ENCODE data around the gene ERCC4.
A peak's percentile ranks its signal among the peaks of the same experiment; 100 is the strongest.
"Not testable (repeated sequence)": the region's sequence is repeated elsewhere in the genome, so short reads cannot be mapped to it uniquely, and the experiment has no call there.

Gene ERCC4

GRCh38 chr16:13919683-13920509, at the start of gene ERCC4:
TSS of gene ERCC4 (plus strand) at chr16:13920154. CDS start at chr16:13920166, 12 bp downstream.
- peak; percentile 100 for DNase-seq

DNA sequence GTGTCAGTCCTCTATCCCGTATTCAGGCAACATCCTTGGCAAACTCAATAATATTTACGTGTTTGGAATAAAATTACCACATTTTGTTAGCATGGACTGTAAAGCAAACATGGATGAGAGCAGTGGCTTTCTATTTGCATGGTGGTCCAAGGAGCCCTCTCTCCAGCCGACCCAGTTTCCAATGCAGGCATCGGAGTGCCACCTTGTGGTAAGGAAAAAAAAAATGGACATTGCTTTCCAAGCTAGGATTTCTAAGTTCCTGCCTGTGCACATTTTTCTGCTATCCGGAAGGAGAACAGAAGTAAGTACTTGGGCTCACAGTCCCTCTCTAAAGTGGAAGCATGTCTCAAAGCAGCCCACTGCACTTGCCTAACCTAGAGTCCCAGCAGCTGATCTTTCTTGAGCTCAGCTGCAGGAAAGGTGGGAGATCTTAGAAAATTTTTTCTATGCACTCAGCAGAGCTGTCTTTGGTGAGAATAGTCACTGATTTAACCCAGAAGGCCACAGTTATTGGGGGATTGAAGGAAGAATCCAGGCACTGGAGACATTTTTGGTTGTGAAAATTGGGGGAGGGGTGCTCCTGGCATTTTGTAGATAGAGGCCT, 46.0 kb upstream of the ERCC4 start:
- DNase-seq: no peak

- DNase-seq: no peak
Observed at GRCh38 chr16:13875614-13876284, 44.2 kb upstream of the ERCC4 start.

DNA sequence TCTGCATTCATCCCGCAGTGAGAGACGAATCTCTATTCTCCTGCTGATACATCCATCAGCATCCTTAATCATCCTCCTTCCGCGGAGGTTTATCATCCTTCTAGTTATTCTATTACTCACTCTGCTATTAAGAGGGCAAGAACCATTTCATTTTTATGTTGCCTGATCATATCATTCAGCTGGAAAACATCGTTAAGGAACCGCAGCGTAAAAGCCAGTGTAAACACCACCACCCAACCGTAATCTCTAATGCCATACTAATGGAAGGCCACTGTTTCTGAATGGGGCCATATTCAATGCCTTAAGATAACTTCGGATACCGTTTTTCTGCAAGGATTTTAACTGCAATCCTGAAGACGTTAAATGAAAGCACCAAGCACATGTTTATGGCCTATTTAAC, 36.7 kb upstream of the ERCC4 start:
- no peak for DNase-seq

- no peak for DNase-seq
Observed at GRCh38 chr16:13883881-13884280, 36.1 kb upstream of the ERCC4 start.

- DNase-seq: no peak
Observed at GRCh38 chr16:13885700-13886099, 34.3 kb upstream of the ERCC4 start.

DNA sequence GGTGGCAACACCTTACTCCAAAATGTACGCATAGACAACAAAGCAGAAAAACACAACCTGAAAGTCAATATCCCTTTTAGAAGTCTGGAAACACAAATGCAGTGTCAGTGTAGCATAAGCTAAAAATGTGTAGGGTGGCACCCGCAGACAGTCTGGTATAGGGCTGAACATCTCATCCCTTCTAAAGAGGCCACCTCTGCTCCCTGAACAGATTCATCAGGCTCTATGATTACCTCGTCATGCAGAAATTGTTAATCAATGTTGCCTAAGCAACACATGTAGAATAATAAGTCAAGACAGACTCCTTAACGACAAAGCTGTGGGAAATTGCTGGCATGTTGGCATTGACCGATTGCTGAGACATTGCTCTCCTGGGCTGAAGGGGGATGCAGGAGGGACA, 33.3 kb upstream of the ERCC4 start:
- DNase-seq: no peak

GRCh38 chr16:13889323-13889722, 30.6 kb upstream of the ERCC4 start:
- DNase-seq: not testable (repeated sequence)

- no peak for DNase-seq
Observed at GRCh38 chr16:13892301-13892700, 27.7 kb upstream of the ERCC4 start.

DNA sequence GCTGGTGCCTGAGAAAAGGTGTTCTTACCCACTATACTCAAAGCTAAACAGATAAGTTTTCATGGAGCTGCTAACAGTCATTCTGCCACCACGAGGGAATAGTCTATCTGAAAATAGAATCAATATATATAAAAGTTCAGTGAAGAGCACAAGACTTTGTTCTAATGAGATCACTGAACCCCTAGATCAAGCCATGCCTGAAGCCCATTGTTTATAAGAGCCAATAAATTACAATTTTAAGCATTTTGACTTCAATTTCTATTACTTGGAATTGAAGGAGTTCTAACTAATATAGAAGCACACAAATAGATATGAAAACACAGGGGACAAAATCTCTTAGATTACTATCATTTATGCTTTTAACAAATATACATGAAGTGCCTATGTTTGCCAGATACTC, 24.4 kb upstream of the ERCC4 start:
- no peak for DNase-seq

GRCh38 chr16:13896543-13897182, 23.3 kb upstream of the ERCC4 start:
- no peak for DNase-seq

DNA sequence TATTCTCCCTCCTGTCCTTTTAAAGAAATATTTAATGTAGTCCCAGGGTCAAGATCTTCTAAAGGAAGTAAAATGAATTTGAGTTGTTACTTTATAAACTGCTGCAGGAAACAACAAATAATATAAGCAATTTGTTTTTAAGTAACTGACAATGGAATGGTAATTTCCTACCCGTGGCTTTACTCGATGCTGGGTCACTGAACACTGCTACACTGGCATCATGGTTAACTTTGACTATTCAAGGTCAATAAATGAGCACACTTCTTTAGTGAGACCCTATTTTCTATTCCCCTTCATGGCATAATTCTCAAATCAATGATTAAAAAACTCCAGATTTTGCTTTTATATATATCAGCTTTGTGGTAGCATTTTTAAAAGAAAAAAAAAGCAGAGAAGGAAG, 22.1 kb upstream of the ERCC4 start:
- DNase-seq: no peak

DNA sequence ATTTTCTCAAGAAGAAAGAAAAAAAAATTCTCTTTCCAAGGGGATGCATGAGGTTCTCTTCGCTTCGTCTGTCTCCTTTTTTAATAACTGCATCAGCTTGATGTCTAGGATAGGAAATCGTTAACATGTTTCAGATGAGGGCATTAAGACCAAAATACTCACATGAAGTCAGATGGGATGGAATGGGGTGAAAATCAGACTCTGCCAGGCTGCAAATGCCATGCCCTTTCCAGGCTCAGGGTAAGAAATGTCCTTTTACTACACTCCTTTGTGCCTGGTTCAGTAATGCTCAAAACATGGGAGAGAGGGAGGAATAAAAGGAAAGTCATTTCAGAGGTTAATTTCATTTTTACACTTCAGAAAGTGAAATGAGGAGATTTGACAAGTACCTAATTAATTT, 21.7 kb upstream of the ERCC4 start:
- no peak for DNase-seq

DNA sequence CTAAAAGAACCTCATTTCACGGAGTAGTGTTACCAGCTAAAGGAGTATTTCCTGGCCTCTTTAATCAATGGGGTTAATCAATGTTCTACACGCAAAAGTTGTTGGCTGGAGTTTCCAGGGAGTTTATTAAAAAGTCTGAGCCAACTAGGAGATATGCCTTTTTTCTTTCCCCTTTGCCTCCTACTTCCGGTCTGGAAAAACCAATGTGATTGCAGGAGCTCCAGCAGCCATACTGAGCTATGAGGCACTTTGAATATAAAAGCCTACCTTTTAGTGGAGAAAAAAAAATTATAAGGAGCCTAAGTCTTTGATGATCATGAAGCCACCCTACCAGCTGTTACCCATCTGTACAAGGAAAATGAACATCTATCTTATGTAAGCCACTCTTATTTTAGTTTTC, 17.9 kb upstream of the ERCC4 start:
- no peak for DNase-seq

- no peak for DNase-seq
Observed at GRCh38 chr16:13902677-13903076, 17.3 kb upstream of the ERCC4 start.

DNA sequence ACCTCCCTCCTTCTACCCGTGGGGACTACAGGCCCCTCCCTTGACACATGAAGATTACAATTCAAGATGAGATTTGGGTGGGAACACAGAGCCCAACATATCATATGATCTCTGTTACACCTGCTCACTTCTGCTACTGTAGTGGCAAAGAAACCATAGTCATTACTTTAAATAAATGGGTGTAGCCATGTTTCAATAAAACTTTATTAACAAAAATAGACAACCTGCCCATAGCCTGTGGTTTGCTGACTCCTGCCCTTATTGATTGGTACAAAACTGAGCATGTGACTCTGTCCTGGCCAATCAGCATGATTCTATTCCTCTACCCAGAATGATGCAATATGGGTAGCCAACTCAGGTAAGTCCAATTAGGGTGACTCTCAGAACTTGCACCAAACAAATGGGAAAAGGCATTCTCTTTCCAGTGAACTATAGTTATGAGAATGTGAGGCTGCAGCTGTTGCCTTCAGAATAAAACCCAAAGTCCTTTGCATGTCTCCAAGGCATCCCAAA, 15.7 kb upstream of the ERCC4 start:
- no peak for DNase-seq

DNA sequence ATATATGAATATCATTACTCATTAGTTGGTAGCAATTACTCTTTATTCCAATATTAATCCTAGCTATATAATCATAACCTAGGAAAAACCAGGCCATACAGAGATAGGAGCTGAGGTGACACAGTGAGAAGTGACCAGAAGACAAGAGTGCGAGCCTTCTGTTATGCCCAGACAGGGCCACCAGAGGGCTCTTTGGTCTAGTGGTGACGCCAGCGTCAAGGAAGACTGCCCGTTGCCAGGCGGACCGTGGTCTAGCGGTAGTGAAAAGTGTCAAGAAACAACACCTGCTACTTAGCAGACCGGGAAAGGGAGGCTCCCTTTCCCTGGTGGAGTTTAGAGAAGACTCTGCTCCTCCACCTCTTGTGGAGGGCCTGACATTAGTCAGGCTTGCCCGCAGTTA, 15.1 kb upstream of the ERCC4 start:
- not testable (repeated sequence) for DNase-seq

GRCh38 chr16:13906168-13907089, 13.5 kb upstream of the ERCC4 start:
- no peak for DNase-seq

DNA sequence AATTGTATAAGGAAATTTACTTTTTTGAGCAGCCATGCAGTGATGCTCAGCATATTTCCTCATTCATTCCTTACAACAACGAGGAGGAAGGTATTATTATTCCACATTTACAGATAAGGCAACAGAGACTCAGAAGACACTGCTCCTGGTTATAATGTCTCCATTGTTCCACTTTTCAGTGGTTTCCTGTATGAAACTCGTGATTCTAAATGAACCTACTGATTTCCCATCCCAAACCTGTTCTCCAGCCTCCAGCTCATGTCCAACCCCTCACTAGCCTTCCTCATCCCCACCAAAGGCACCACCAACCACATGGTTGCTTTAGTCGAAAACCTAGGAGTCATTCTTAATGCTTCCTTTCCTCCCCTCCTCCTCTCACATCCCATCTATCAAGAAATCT, 12.5 kb upstream of the ERCC4 start:
- no peak for DNase-seq

DNA sequence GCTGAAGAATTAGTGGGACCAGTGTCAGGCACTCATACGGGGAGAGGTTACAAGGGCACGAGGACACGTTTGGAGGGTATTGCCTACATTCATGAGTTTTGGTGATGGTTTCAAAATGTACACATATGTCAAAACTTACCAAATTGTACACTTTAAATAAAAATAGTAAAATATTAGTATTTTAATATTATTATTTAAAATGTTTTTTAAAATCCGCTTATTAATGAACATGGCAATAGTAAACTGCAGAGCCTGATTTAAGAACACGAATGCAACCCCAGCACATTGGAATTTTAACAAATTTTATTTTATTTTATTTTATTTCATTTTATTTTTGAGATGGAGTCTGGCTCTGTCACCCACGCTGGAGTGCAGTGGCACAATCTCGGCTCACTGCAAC, 10.9 kb upstream of the ERCC4 start:
- DNase-seq: no peak

DNA sequence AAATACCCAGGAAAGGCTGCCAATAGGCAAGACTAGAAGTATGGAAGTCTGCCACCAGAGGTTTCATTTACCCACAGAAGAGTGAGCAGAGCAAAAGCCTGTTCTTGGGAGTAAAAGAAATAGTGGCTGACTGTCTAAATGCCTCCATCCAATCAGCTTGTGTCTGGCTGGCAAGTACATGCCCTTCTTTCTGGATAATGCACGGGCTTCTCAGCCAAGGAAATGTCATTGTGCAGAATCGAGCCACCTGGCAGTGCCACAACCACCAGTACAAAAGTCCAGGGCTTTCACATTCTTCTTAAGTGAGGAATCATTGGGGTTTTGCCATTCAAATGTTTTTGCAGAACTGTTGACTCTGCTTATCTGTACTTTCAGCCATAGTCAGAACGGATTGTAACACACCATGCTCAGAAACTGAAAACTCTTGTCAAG, 10.1 kb upstream of the ERCC4 start:
- no peak for DNase-seq

- DNase-seq: no peak
Observed at GRCh38 chr16:13911306-13911705, 8.6 kb upstream of the ERCC4 start.
